Measurements from ENCODE around the gene MAPT.

The MAPT gene

GRCh38 chr17:46071796-46072195 is 177.4 kb downstream of the MAPT start:
- no peak for DNase-seq

- no peak for DNase-seq
Measured at GRCh38 chr17:46072998-46073397, 178.6 kb downstream of the MAPT start.

- no peak for DNase-seq
Measured at GRCh38 chr17:46074540-46074939, 180.2 kb downstream of the MAPT start.

All from activated CD8-positive, alpha-beta memory T cell treated with anti-CD3 and anti-CD28 coated beads for 24 hours (primary cell).